Measurements from ENCODE around the gene ATP11A.

The ATP11A gene

GRCh38 chr13:112693831-112694497, 4.1 kb downstream of the ATP11A start:
- no peak for TF ChIP-seq FOXP2 (optimal IDR thresholded peaks at IDR 0.05; ENCODE audit: control extremely low read depth, extremely low read length, insufficient read depth)
- TF ChIP-seq EZH2 (IDR thresholded peaks at IDR 0.05) = no peak
- no peak for TF ChIP-seq POLR2AphosphoS5 (IDR thresholded peaks at IDR 0.05; ENCODE audit: borderline replicate concordance, low read depth, low read length)
- Histone ChIP-seq H3K4me3 (no peak overlapping the region), H3K27ac (no peak overlapping the region), H3K36me3 (ENCODE audit: insufficient read depth, low read length) (no peaks in the 10 kb centered on the region; the same call in 1 of the 2 replicates), H3K9ac (ENCODE audit: insufficient read length) (no peak overlapping the region), H3K9me3 (ENCODE audit: low read depth, low read length) (no peaks in the 10 kb centered on the region)
- DNase-seq (ENCODE audit: low read depth, low spot score) = no peak

- H3K9me3 ChIP-seq (ENCODE audit: low read depth, low read length) = no peaks in the 10 kb centered on the region
- peak overlapping the region; percentile 45 for H3K9ac ChIP-seq (ENCODE audit: insufficient read length)
- H3K27ac ChIP-seq = no peak overlapping the region
- no peak for DNase-seq (ENCODE audit: low read depth, low spot score)
- H3K36me3 ChIP-seq (ENCODE audit: insufficient read depth, low read length) = no peaks in the 10 kb centered on the region; the same call in 1 of the 2 replicates
- H3K4me3 ChIP-seq = no peak overlapping the region
- TF ChIP-seq POLR2AphosphoS5 (IDR thresholded peaks at IDR 0.05; ENCODE audit: borderline replicate concordance, low read depth, low read length) = no peak
- TF ChIP-seq FOXP2 (optimal IDR thresholded peaks at IDR 0.05; ENCODE audit: control extremely low read depth, extremely low read length, insufficient read depth) = no peak
- no peak for TF ChIP-seq EZH2 (IDR thresholded peaks at IDR 0.05)
Measured at GRCh38 chr13:112695121-112695520, 5.3 kb downstream of the ATP11A start.

- Histone ChIP-seq H3K9ac (ENCODE audit: insufficient read length) (no peak overlapping the region), H3K36me3 (ENCODE audit: insufficient read depth, low read length) (no peaks in the 10 kb centered on the region; the same call in 1 of the 2 replicates), H3K4me3 (no peak overlapping the region), H3K9me3 (ENCODE audit: low read depth, low read length) (no peaks in the 10 kb centered on the region), H3K27ac (no peak overlapping the region)
- DNase-seq (ENCODE audit: low read depth, low spot score) = no peak
- TF ChIP-seq FOXP2 (optimal IDR thresholded peaks at IDR 0.05; ENCODE audit: control extremely low read depth, extremely low read length, insufficient read depth) (no peak), EZH2 (IDR thresholded peaks at IDR 0.05) (no peak), POLR2AphosphoS5 (IDR thresholded peaks at IDR 0.05; ENCODE audit: borderline replicate concordance, low read depth, low read length) (no peak)
Measured at GRCh38 chr13:112696001-112696868, 6.4 kb downstream of the ATP11A start.

DNA sequence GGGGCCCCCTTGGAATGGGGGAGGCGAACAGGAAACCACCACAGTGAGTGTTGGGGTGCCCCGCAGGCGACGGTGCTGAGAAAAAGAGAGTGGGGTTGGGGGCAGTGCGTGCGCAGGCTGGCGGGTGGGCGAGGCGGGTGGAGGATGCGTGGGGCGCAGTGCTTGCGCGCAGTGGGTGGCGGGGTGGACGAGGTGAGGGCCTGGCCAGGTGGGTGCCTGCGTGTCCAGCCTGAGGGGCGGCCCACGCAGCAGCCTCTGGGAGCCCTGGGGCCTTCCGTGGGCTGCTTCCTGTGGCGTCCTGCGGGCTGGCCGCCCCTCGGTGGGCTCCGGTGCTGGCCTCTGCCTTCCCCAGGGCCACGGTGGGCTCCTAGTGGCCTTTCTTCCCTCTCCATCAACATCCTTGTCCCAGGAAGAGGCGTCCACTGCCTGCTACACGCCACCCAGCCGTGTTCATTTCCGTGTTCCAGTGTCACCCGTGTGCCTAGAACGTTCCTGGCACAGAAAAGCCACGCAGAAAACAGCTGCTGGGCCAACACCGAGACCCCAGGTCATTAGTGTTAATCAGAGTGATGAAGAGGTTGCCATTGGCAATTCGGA, 7.1 kb downstream of the ATP11A start:
- Histone ChIP-seq H3K4me3 (no peak overlapping the region), H3K9ac (ENCODE audit: insufficient read length) (no peak overlapping the region), H3K27ac (no peak overlapping the region), H3K9me3 (ENCODE audit: low read depth, low read length) (no peaks in the 10 kb centered on the region), H3K36me3 (ENCODE audit: insufficient read depth, low read length) (no peaks in the 10 kb centered on the region; the same call in 1 of the 2 replicates)
- no peak for DNase-seq (ENCODE audit: low read depth, low spot score)
- no peak for TF ChIP-seq POLR2AphosphoS5 (IDR thresholded peaks at IDR 0.05; ENCODE audit: borderline replicate concordance, low read depth, low read length)

DNA sequence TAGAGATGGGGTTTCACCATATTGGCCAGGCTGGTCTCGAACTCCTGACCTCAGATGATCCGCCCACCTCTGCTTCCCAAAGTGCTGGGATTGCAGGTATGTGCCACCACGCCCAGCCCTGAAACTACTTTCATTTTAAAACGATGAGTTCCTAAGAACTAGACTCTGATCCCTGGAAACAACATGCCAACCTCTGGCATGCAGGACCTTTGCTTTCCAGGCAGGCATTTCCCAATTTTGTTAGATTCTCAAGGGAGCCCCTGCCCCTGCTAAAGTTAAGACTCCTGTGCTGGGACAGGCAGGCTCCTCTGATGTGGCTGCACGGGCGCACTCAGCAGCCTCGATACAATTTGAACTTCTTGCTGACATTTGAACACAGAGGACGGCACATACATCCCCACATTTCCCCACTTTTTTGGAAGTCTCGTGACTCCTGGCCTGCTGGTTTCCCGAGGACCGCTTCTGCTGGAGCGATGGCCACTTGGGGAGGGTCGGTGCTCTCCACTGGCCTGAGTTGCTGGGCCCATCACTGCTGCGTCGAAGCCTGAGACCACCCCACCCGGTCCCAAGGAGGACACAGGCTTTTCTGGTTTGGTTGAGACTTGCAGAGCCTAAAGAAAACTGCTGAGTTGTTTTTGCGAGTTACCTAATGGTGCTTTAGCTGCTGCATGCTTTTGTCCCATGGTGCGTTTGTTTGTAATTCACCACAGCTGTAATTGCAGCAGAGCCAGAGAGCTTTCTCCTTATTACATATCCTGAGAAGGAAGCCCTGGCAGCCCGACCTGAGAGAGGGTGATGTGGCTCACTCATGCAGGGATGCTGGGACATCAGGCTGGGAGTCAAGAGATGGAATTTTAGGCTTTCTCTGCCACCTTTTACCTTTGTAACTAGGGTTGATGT, 8.2 kb downstream of the ATP11A start:
- TF ChIP-seq EZH2 (IDR thresholded peaks at IDR 0.05) (no peak), POLR2AphosphoS5 (IDR thresholded peaks at IDR 0.05; ENCODE audit: borderline replicate concordance, low read depth, low read length) (no peak), FOXP2 (optimal IDR thresholded peaks at IDR 0.05; ENCODE audit: control extremely low read depth, extremely low read length, insufficient read depth) (no peak)
- no peaks in the 10 kb centered on the region for H3K9me3 ChIP-seq (ENCODE audit: low read depth, low read length)
- no peaks in the 10 kb centered on the region; the same call in 1 of the 2 replicates for H3K36me3 ChIP-seq (ENCODE audit: insufficient read depth, low read length)
- no peak overlapping the region for H3K4me3 ChIP-seq
- no peak overlapping the region for H3K9ac ChIP-seq (ENCODE audit: insufficient read length)
- no peak overlapping the region for H3K27ac ChIP-seq
- DNase-seq (ENCODE audit: low read depth, low spot score) = no peak

DNA sequence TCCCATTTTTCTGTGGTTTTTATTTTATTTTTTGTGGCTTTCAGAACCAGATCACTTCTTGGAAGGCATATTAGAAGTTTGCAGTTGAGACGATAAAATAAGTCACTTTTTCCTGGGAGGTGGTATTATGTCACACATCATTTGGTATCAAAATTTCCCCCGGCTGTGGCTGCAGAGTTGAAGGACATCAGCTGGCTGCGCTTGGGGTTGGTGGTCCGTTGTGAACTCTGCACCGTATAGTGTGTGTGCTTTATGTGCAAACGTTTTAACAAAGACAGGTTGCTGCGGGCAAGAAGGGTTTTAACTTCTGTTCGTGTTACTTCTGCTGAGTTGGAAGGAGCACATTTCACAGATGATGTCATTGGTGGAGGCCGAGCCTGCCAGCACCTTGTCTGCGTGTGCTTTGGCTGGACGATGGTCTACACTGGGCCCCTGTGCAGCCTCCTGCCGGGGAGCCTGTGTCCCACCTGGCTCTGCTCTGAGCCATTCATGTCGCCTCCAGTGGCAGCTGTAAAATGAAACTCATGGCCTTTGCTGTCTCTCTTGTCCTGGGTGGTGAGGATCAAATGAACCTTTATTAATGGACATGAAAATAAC, 9.6 kb downstream of the ATP11A start:
- DNase-seq (ENCODE audit: low read depth, low spot score) = no peak
- no peak overlapping the region for H3K4me3 ChIP-seq
- H3K9ac ChIP-seq (ENCODE audit: insufficient read length) = no peak overlapping the region
- H3K27ac ChIP-seq = no peak overlapping the region
- H3K36me3 ChIP-seq (ENCODE audit: insufficient read depth, low read length) = no peaks in the 10 kb centered on the region; the same call in 1 of the 2 replicates
- TF ChIP-seq POLR2AphosphoS5 (IDR thresholded peaks at IDR 0.05; ENCODE audit: borderline replicate concordance, low read depth, low read length) = no peak
- no peak for TF ChIP-seq EZH2 (IDR thresholded peaks at IDR 0.05)
- no peak for TF ChIP-seq FOXP2 (optimal IDR thresholded peaks at IDR 0.05; ENCODE audit: control extremely low read depth, extremely low read length, insufficient read depth)
- no peaks in the 10 kb centered on the region for H3K9me3 ChIP-seq (ENCODE audit: low read depth, low read length)

DNA sequence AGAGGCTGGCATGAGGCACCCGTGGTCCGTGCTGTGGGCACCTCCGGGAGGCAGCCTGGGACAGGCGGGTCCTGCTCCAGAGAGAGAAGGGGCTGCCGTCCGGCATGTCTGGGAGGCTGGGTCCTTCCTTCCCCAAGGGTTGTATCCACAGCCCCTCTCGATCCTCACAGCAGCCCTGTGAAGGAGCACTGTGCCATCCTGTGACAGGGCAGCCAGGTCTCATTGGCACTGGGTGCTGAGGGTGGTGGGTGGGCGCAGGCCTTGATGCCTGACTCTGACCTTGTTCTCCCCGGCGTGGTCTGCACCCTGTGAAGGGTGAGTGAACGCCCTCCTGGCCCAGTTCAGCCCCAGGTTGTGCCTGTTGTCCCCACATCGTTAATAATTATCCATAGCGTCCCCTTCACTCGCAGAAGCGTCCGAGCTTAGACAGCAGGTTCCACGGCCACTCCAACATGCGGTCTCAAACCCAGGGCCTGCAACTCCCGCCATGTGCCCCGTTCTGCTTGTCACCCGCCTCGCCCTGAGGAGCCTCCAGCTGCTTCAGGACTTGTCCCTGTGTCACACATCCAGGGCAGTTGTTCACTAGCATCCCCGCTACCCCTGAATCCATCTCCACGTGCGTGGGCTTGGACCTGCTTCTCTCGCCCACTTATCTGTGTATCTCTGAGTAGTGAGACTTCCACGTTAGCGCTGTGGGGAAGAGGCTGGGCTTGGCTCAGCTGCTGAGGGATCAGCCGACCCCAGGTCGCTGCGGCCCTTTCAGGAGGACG, 10.6 kb downstream of the ATP11A start:
- no peak for DNase-seq (ENCODE audit: low read depth, low spot score)

More for the DNA sequence above, 10.6 kb downstream of the ATP11A start:
- H3K27ac ChIP-seq = no peak overlapping the region
- no peaks in the 10 kb centered on the region; the same call in 1 of the 2 replicates for H3K36me3 ChIP-seq (ENCODE audit: insufficient read depth, low read length)
- H3K4me3 ChIP-seq = no peak overlapping the region
- TF ChIP-seq FOXP2 (optimal IDR thresholded peaks at IDR 0.05; ENCODE audit: control extremely low read depth, extremely low read length, insufficient read depth) (no peak), POLR2AphosphoS5 (IDR thresholded peaks at IDR 0.05; ENCODE audit: borderline replicate concordance, low read depth, low read length) (no peak), EZH2 (IDR thresholded peaks at IDR 0.05) (no peak)
- H3K9me3 ChIP-seq (ENCODE audit: low read depth, low read length) = no peaks in the 10 kb centered on the region
- H3K9ac ChIP-seq (ENCODE audit: insufficient read length) = no peak overlapping the region
